ENCODE measurements around the gene SSR2.
A peak's percentile ranks its signal among the peaks of the same experiment; 100 is the strongest.

SSR2 gene

DNA sequence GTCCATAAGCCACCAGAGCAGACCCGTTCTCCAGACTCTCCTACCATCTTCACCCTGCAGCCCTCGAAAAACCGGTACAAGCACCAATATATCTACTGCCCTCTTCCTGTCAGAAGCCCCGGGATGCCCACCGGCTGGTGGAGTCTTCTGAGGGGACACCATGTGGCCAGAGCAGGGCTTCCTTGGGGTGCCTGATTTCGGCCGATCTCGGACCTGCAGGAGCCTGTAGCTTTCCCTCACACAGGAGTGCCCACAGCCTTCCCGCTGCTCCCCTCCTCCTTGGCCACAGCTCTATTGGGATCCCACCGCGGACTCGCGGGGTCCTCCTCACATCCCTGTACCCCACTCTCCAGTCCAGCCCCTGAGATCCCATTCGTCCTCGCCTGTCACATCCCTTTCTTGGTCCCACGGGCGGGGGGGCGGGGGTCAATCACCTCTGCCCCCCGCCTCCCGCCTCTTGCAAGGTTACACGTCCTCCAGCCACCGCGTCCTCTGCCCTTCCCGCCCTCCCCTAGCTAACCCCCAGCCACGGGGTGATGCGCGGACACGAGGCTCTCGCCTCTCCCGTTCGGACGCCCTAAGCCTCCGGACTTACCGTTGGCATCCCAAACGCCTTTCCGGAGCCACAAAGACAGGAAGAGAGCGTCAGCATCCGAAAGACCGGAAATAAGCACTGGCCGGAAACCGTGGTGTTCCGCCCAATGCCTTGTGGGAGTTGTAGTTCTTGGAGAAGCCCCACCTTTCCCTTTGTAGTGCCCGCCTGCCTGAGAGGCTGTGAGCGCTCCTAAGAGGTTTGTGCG is at the start of gene SSR2:
Gene SSR2, minus strand, starts transcription at position 659 of the 800 bp plus-strand sequence. CDS start 784 bp downstream, outside the sequence.
- peak; percentile 57 to 84 (median 67) for DNase-seq (ENCODE audit: low read depth in 4 of 4, low spot score in 1 of 4)

DNA sequence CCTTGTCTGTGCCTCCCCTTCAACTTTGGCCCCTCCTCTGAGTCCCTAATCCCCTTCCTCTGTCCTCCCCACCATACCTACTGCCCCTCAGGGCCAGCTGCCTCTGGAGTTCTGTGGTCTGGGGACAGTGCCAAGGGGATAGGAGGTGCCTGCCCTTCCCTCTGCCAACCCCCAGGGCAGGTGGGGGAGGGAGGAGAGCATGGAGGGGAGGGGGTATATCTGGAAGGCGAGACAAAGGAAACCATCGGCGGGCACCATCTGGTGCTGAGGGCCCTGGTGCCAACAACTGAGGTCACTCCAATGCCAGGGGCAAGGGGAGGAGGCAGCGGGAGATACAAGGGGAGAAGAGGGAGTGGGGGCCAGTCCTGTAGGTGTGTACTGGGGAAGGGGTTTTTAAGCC is 49.8 kb upstream of the SSR2 start:
- DNase-seq (ENCODE audit: low read depth in 4 of 4, low spot score in 1 of 4): no peak

GRCh38 chr1:156069490-156070455 is 49.0 kb upstream of the SSR2 start:
- no peak for DNase-seq (ENCODE audit: low read depth in 4 of 4, low spot score in 1 of 4)

DNA sequence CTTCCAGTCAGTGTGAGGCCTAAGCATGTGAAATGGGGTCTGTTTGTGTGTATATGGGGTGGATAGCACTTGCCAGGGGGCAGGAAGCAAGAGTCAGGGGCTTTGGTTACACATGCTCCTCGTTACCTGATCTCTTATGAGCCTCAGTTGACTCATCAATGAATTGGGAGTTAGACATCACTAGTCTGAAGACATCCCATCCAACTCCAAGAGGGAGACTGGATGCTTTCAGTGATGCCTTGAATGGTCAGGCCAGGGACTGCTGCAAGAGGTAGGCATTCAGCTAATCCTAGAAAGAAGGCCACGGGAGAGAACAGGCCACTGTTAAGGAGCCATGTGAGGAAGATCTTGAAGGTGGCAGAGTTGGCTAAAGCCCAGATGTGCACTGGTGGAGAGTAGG is 46.5 kb upstream of the SSR2 start:
- no peak for DNase-seq (ENCODE audit: low read depth in 4 of 4, low spot score in 1 of 4)

- DNase-seq (ENCODE audit: low read depth in 4 of 4, low spot score in 1 of 4): no peak
Measured at GRCh38 chr1:156065871-156066270, 45.1 kb upstream of the SSR2 start.

DNA sequence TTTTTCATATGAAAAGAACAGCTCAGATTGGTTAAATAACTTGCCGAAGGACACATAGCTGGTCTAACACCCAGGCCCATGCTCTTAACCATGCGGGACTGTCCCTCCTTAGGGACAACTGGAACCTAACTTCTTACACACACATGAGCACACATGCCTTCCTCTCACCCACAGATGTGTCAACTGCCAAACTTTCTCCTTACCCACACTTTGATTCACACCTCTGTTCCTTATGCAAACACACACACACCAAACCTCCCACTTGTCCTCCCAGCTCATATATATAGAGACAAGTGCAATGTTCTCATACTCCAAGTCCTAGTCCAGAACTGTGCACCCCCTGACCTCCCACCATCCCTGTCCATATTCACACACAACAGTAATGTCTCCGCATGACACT is 44.5 kb upstream of the SSR2 start:
- DNase-seq (ENCODE audit: low read depth in 4 of 4, low spot score in 1 of 4): no peak

GRCh38 chr1:156064615-156065014 is 43.9 kb upstream of the SSR2 start:
- DNase-seq (ENCODE audit: low read depth in 4 of 4, low spot score in 1 of 4): no peak

GRCh38 chr1:156063997-156064285 is 43.2 kb upstream of the SSR2 start:
- no peak for DNase-seq (ENCODE audit: low read depth in 4 of 4, low spot score in 1 of 4)

DNA sequence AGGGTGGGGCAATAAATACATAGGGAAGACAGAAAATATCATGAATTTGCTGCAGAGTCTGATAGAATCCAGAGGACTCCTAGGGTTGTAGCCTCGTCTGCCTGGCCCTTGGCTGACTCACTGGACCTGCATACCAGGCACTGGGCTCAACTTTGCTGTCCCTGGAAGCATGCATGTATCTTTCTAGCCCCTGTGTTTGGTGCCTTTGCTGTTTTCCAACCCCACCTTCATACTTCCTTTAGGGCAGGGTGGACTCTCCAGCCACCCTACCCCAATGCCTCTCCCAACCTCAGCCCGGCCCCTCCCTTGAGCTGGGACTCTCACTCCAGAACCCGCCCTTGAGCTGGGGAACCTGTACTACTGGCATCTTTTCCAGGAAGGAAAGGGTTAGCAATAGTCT is 41.4 kb upstream of the SSR2 start:
- no peak for DNase-seq (ENCODE audit: low read depth in 4 of 4, low spot score in 1 of 4)

- no peak for DNase-seq (ENCODE audit: low read depth in 4 of 4, low spot score in 1 of 4)
Measured at GRCh38 chr1:156060937-156061636, 40.3 kb upstream of the SSR2 start, which contains the start of gene RAB25. Gene RAB25, plus strand, starts transcription at chr1:156061160. Its CDS starts 241 bp downstream, at chr1:156061401.

DNA sequence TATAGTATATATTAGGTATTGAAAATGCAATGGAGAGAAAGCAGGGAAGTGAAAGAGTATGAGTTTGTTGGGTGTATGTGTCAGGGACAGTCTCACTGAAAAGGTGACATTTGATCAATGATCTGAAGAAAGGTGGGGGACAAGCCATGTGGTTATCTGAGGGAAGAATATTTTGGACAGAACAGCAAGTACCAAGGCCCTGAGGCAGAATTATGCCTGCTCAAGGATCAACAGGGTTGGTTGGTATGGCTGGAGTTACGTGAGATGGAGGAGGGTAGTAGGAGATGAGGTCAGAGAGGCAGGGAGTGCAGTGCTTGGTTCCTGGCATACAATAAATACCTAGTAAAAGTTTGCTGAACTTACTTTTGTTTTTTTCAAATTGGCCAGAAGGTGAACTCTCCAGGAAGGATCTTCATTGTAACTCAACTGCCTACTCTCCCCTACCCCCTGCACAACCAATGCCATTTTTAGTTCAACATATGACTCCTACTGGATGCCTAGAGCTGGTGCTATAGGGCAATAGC is 35.6 kb upstream of the SSR2 start:
- no peak for DNase-seq (ENCODE audit: low read depth in 4 of 4, low spot score in 1 of 4)

DNA sequence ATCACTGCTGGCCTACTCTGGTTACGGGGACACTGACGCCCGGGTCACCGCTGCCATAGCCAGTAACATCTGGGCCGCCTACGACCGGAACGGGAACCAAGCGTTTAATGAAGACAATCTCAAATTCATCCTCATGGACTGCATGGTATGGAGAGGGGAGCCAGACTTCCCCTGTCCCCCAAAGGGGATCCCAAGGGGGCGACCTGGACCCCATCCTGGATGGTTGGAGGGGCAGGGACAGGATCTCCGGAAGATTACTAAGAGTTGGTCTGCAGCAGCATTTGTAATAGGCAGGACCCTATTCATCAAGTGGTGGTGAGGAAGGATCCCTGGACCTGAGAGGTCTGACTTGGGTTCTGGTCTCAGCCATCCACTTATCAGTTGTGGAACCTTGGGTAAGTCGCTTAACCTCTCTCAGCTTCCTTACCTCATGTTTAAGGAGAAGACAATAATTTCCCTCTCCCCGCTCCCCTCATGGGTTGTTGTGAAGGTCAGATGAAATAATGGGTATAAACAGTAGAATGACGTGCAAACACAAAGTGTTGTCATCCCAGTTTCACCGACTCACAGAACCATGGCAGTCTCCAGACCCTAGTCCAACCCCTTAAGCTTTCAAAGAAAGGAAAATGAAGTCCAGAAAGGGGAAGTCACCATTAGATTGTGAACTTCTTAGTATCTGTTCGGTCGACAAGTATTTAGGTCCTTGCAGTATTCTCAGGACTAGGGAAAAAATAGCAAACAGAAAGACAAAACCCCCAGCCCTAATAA is 34.7 kb upstream of the SSR2 start:
- peak in 1 of 4 experiments; percentile 5 for DNase-seq (ENCODE audit: low read depth in 4 of 4, low spot score in 1 of 4)

GRCh38 chr1:156054500-156055280 is 33.9 kb upstream of the SSR2 start, which contains the start of gene LAMTOR2:
Gene LAMTOR2, plus strand, starts transcription at chr1:156054782. Its CDS starts 108 bp downstream, at chr1:156054890.
- peak; percentile 89 to 98 (median 96) for DNase-seq (ENCODE audit: low read depth in 4 of 4, low spot score in 1 of 4)

DNA sequence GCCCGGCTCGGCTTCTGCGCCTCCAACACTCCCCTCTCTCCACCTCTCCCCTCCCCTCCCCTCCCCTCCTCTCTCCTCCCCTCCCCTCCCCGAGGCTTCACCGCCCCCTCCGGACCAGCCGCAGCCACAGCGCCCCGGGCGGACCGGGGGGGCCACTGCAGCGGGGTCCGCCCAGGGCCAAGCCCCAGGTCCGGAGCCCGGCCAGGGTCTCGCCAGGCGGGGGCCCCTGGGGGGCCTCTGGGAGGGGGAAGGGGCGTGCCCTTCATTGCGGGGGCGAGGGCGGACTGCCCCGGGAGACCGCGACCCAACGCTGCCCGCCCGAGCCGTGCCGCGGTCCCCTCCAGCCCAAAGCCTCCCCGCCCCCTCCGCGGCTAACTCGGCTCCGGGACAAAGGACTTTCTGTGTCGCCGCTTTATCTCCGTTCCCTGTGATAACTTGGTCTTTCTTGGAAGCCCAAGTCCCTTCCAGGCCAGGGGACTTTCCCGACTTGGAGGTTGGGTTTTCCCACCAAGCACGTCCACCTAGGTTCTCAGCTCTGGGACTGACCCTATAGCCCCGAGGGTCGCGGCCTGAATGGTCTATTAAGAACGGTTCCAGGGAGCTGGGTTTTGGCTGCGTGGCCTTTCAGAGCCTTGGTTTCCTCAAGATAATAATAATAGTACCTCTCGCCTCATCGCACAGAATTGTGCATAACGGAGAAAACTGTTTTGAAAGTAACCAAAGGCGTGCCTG is 33.2 kb upstream of the SSR2 start, which contains the start of gene UBQLN4:
Gene UBQLN4, minus strand, starts transcription at position 31 of the 732 bp plus-strand sequence. CDS start 97 bp downstream, outside the sequence.
- peak; percentile 64 to 81 (median 76) for DNase-seq (ENCODE audit: low read depth in 4 of 4, low spot score in 1 of 4)

DNA sequence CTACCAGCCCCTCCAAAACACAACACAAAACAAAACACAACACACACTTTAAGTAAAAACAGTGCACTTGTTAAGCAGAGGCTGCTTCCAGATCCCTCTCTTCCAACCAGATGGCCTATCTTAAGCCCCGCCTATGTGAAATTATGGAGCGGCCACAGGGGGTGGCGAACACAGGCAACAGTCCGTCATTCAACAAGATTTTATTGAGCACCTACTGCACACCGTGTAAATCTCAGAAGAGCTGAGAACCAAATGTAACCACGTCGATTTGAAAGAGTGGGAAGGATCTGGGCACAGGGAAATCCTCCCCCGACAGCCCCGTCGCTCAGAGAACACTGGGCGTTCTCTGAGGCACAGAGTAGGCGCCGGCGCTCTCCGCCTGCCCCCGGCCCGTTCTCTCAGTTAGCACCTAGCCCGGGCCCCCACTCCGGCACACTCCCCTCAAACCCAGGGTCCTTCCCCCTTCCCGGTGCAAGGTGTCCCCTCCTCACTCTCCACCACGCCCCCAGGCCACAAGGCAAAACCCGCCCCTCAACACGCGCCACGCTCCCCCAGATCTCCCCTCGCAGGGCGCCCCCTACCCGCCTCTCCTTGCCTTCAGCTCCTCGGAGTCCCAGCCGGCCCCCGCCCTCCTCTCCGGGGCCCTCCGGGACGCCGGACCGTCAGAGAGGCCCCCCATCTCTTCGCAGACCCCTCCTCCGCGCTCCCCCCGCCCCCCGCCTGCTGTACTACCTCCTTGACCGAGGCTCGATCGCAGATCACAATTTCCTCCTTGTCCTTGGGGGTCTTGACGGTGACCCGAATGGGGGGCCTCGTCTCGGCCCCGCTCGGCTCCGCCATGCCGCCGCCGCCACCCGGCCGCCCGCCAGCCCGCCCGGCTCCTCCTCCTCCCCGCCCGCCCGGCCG is 32.4 kb upstream of the SSR2 start:
- peak; percentile 36 to 72 (median 51) for DNase-seq (ENCODE audit: low read depth in 4 of 4, low spot score in 1 of 4)

DNA sequence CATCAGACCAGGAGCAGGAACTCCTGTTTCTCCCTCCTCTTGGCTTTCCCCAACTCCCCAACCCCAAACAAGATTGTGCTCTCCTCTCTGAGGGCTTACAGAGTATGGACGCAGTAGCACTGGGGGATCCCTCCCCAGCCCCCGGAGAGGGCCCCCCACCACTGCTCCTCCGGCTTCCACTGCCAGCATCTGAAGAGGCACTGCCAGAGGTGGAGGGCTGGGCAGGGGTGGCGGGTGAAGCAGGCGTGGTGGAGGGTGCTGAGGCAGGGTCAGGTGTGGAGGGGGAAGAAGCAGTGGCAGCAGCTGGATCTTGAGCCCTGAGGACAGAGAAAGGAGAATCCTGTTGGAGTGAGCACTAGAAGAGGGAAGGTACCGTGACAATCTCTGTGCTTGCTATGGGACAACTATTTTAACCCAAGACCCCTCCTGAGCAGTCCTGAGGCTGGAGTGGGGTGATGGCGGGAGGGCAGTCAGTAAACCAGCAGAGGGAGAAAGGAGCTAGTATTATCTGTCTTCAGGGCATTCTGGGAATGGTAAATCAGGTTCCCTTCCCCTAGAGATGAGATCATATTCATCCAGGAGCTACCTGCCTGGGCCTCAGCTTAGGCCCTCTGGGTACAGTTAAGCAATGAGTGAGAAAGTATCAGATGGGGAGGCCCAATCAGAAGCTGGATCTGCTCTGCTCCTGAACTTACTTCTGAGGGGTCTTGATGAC is 30.4 kb upstream of the SSR2 start:
- DNase-seq (ENCODE audit: low read depth in 4 of 4, low spot score in 1 of 4): no peak

DNA sequence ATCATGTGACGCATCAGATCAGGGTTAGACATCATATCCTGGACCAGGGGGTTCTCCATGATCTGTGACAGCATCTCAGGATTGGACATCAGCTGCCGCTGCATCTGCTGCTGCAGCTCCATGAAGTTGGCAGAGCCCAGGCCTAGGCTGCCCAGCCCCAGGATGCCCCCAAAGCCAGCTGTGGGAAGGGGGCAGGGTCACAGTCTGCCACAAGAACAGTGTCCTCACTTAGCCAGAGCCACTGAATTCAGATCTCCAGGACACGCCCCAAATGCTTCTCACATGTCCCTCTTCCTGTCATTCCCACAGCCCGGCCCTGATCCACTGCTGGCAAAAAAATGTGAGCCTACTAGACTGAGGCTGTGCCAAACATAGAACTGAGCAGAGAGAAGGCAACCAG is 29.6 kb upstream of the SSR2 start:
- no peak for DNase-seq (ENCODE audit: low read depth in 4 of 4, low spot score in 1 of 4)

Measured in stimulated activated CD4-positive, alpha-beta T cell treated with anti-CD3 and anti-CD28 coated beads, Interleukin-1b, Interleukin-23, amount 100 ng/mL, for 24 hours (primary cell).